ENCODE data around the gene CWC22. TPM values are rescaled to one million over a fixed set of nuclear protein-coding genes. Genes with fewer than 3 reads are reported as not detected.

CWC22 gene
- polyA plus RNA-seq, 3 donors from 2014 or later: 15.2 to 28.3 (median 21.1) TPM

Other genes starting within 250 kb of the CWC22 start
- gene ZNF385B, start 145.7 kb downstream of the CWC22 start, polyA plus RNA-seq: not detected